ENCODE data around the gene C3AR1. TPM values are rescaled to one million over a fixed set of nuclear protein-coding genes. Genes with fewer than 3 reads are reported as not detected.
A peak's percentile ranks its signal among the peaks of the same experiment; 100 is the strongest.

Gene C3AR1
- polyA plus RNA-seq, 1 donor: 6.1 TPM

- Histone ChIP-seq H3K4me3 (ENCODE audit: low read length) (no peak overlapping the region), H3K9me3 (ENCODE audit: control insufficient read depth, low read depth, low read length) (no peaks in the 10 kb centered on the region), H3K4me1 (ENCODE audit: control insufficient read depth, insufficient read depth, low read length) (no peaks in the 10 kb centered on the region), H3K27me3 (ENCODE audit: control insufficient read depth, insufficient read depth, low read length) (no peaks in the 10 kb centered on the region), H3K27ac (ENCODE audit: low read length) (no peak overlapping the region), H3K36me3 (ENCODE audit: control insufficient read depth, insufficient read depth, low read length) (peaks cover 77% of the 10 kb centered on the region)
- 81% methylated on average over 2 of the region's 8 CpGs for WGBS (ENCODE audit: insufficient coverage, low lambda C conversion rate)
- peak; percentile 44 to 45 for DNase-seq
Measured at GRCh38 chr12:8045952-8046944, 19.9 kb downstream of the C3AR1 start.

- no peak overlapping the region for H3K27ac ChIP-seq (ENCODE audit: low read length)
- no peak overlapping the region for H3K4me3 ChIP-seq (ENCODE audit: low read length)
- no peaks in the 10 kb centered on the region for H3K9me3 ChIP-seq (ENCODE audit: control insufficient read depth, low read depth, low read length)
- no peak for DNase-seq
- H3K36me3 ChIP-seq (ENCODE audit: control insufficient read depth, insufficient read depth, low read length): peaks cover 53% of the 10 kb centered on the region
- peaks cover 2% of the 10 kb centered on the region for H3K4me1 ChIP-seq (ENCODE audit: control insufficient read depth, insufficient read depth, low read length)
- H3K27me3 ChIP-seq (ENCODE audit: control insufficient read depth, insufficient read depth, low read length): no peaks in the 10 kb centered on the region
- WGBS (ENCODE audit: insufficient coverage, low lambda C conversion rate): no CpG with 5 or more reads among the region's 1 CpG
Measured at GRCh38 chr12:8040791-8041190, 25.4 kb downstream of the C3AR1 start.

DNA sequence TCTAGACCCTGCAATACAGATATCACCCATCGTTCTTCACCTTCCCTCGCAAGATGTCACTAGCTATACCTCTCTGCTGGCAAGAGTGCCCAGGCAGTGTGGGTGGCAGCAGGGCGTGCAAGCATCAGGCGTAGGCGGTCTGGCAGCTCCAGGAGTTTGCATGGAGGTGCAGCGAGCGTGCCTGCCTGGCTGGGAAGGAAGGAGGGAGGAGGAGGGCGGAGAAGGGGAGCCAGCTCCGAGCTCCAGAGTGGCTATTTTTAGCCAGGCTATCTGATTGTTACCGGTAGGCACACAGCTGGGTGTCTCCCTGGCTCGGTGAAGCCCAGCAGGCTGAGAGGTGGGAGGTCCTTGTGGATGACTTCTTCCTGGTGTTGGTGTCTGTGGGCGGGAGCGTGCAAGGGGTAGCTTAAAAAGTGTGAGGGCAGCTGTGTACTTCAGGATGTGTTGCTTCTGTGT, 27.5 kb downstream of the C3AR1 start:
- DNase-seq: peak in 1 of 2 donors; percentile 48
- Histone ChIP-seq H3K27ac (ENCODE audit: low read length) (no peak overlapping the region), H3K4me3 (ENCODE audit: low read length) (no peak overlapping the region), H3K27me3 (ENCODE audit: control insufficient read depth, insufficient read depth, low read length) (no peaks in the 10 kb centered on the region), H3K4me1 (ENCODE audit: control insufficient read depth, insufficient read depth, low read length) (peaks cover 19% of the 10 kb centered on the region), H3K36me3 (ENCODE audit: control insufficient read depth, insufficient read depth, low read length) (peaks cover 39% of the 10 kb centered on the region), H3K9me3 (ENCODE audit: control insufficient read depth, low read depth, low read length) (no peaks in the 10 kb centered on the region)
- no CpG with 5 or more reads among the region's 13 CpGs for WGBS (ENCODE audit: insufficient coverage, low lambda C conversion rate)

- H3K9me3 ChIP-seq (ENCODE audit: control insufficient read depth, low read depth, low read length): no peaks in the 10 kb centered on the region
- peaks cover 34% of the 10 kb centered on the region for H3K36me3 ChIP-seq (ENCODE audit: control insufficient read depth, insufficient read depth, low read length)
- peaks cover 23% of the 10 kb centered on the region for H3K4me1 ChIP-seq (ENCODE audit: control insufficient read depth, insufficient read depth, low read length)
- no peak overlapping the region for H3K4me3 ChIP-seq (ENCODE audit: low read length)
- DNase-seq: no peak
- WGBS (ENCODE audit: insufficient coverage, low lambda C conversion rate): no CpG with 5 or more reads among the region's 6 CpGs
- no peaks in the 10 kb centered on the region for H3K27me3 ChIP-seq (ENCODE audit: control insufficient read depth, insufficient read depth, low read length)
- no peak overlapping the region for H3K27ac ChIP-seq (ENCODE audit: low read length)
Measured at GRCh38 chr12:8037947-8038346, 28.2 kb downstream of the C3AR1 start.

DNA sequence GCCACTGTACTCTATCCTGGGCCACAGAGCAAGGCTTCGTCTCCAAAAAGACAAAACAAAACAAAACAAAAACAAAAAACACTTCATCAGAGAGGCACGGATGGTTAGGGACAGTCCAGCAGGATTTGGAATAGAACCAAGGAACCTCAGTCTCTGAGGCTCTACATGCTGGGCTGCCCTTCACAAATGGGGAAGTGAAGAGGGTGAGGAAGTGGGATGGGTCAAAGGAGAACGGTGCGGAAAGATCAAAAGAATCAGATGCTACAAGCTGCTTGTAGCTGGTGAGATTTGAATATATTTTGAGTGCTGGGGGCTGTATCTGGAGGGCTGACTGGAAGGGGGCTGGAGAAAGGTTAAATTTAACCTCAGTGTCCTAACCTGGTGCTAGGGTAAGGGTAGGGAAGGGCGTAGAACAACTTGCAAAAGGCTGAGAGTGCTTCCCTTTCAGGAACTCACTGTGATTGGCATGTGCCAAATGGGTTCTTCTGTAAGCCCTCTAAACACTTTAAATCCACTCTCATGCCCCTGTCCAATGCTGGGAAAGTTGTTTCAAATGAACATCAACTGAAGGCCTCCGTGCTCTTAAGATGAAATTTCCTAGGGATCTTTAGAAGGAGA, 29.0 kb downstream of the C3AR1 start:
- no peak overlapping the region for H3K27ac ChIP-seq (ENCODE audit: low read length)
- no peak overlapping the region for H3K4me3 ChIP-seq (ENCODE audit: low read length)
- DNase-seq: no peak

DNA sequence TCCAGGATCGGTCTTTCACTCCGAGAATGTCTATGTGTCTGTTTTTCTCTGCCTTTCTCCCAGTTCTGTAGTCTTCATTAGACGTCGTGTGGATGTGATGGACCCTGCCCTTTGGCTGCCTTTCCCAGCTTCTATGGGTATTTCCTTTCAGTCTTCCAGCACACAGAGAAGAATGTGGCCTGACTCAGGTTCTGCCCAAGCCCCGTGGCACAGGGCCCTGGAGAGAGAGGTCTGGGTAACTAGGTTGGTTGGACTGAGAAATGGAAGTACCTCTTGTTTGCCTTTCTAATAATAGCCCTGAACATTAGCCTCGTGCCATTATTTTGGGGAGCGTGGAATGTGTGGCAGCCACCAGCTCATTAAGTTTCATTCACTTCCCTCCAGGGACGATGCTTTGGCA, 29.8 kb downstream of the C3AR1 start:
- Histone ChIP-seq H3K9me3 (ENCODE audit: control insufficient read depth, low read depth, low read length) (no peaks in the 10 kb centered on the region), H3K27me3 (ENCODE audit: control insufficient read depth, insufficient read depth, low read length) (no peaks in the 10 kb centered on the region), H3K27ac (ENCODE audit: low read length) (no peak overlapping the region), H3K4me1 (ENCODE audit: control insufficient read depth, insufficient read depth, low read length) (peaks cover 26% of the 10 kb centered on the region), H3K36me3 (ENCODE audit: control insufficient read depth, insufficient read depth, low read length) (peaks cover 20% of the 10 kb centered on the region), H3K4me3 (ENCODE audit: low read length) (no peak overlapping the region)
- DNase-seq: no peak
- WGBS (ENCODE audit: insufficient coverage, low lambda C conversion rate): no CpG with 5 or more reads among the region's 8 CpGs

More for the DNA sequence above, 29.0 kb downstream of the C3AR1 start:
- Histone ChIP-seq H3K4me1 (ENCODE audit: control insufficient read depth, insufficient read depth, low read length) (peaks cover 23% of the 10 kb centered on the region), H3K36me3 (ENCODE audit: control insufficient read depth, insufficient read depth, low read length) (peaks cover 28% of the 10 kb centered on the region), H3K9me3 (ENCODE audit: control insufficient read depth, low read depth, low read length) (no peaks in the 10 kb centered on the region), H3K27me3 (ENCODE audit: control insufficient read depth, insufficient read depth, low read length) (no peaks in the 10 kb centered on the region)
- WGBS (ENCODE audit: insufficient coverage, low lambda C conversion rate): 80% methylated on average over 1 of the region's 6 CpGs

GRCh38 chr12:8035440-8036010, 30.6 kb downstream of the C3AR1 start:
- no peaks in the 10 kb centered on the region for H3K27me3 ChIP-seq (ENCODE audit: control insufficient read depth, insufficient read depth, low read length)
- H3K4me1 ChIP-seq (ENCODE audit: control insufficient read depth, insufficient read depth, low read length): peaks cover 26% of the 10 kb centered on the region
- no peak overlapping the region for H3K4me3 ChIP-seq (ENCODE audit: low read length)
- H3K27ac ChIP-seq (ENCODE audit: low read length): no peak overlapping the region
- H3K9me3 ChIP-seq (ENCODE audit: control insufficient read depth, low read depth, low read length): no peaks in the 10 kb centered on the region
- no peak for DNase-seq
- H3K36me3 ChIP-seq (ENCODE audit: control insufficient read depth, insufficient read depth, low read length): peaks cover 16% of the 10 kb centered on the region
- 0% methylated on average over 1 of the region's 5 CpGs for WGBS (ENCODE audit: insufficient coverage, low lambda C conversion rate)

DNA sequence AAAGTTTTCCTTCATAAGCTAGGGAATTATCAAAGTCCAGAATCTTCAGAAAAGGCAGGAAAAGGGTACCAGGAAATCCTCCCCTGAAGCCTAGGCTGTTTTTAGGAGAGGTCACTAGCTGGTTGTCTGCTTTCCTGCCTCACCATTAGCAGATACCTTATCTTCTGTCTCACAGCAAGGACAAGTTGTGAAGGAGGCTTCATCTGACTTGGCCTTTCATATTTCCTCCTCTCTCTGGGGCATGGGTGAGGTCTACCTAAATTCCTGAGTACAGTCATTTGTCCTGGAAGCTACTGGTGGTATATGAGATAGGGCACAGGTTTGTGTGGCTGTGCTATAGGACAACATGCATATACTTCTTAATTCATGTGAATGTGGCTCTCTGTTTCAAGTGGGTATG, 31.4 kb downstream of the C3AR1 start:
- no peak overlapping the region for H3K4me3 ChIP-seq (ENCODE audit: low read length)
- peaks cover 26% of the 10 kb centered on the region for H3K4me1 ChIP-seq (ENCODE audit: control insufficient read depth, insufficient read depth, low read length)
- no peak for DNase-seq
- no peaks in the 10 kb centered on the region for H3K27me3 ChIP-seq (ENCODE audit: control insufficient read depth, insufficient read depth, low read length)
- no peak overlapping the region for H3K27ac ChIP-seq (ENCODE audit: low read length)
- peaks cover 10% of the 10 kb centered on the region for H3K36me3 ChIP-seq (ENCODE audit: control insufficient read depth, insufficient read depth, low read length)
- H3K9me3 ChIP-seq (ENCODE audit: control insufficient read depth, low read depth, low read length): no peaks in the 10 kb centered on the region

DNA sequence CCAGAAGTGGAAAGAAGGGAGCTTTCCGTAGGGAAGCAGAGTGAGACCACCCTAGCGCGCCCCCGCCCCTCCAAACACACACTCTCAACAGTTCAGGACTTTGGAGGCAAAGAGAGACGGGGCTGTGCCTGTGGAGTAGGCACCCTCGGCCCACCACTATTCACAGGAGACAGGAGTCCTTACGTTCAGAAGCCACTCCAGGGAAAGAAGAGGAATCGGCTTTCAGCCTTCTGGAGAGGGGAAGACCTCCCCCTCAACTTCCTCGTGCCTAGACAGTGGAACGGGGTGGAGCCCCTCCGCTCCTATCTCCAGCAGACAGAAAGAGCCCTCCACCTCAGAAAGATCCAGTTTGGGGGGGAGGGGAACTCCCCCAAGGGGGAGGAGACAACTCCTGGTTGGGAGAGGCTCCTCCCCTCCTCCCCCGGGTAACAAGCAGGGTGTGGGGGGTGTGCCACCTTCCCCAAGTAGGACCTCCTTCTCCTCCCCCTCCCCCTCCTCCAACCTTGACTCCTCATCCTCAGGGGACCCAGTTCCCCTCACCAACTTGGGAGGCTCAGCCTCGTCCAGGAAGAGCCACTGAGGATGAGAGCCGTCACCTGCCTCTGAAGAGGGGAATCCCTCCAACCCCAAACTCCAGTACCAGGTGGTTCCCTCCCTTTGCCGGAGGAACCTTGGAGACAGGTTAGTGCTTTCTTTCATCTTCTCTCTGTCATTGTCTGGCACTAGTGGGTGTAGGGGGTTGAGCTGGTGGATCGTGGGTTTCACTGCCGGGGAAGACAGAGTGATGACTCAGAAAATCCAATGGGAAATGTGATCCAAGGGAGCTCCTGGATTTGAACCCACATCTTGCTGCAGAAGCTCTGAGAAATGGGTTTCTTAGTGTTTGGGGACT, 32.8 kb downstream of the C3AR1 start:
- H3K27me3 ChIP-seq (ENCODE audit: control insufficient read depth, insufficient read depth, low read length): no peaks in the 10 kb centered on the region
- no CpG with 5 or more reads among the region's 17 CpGs for WGBS (ENCODE audit: insufficient coverage, low lambda C conversion rate)
- peak overlapping the region; percentile 82 for H3K27ac ChIP-seq (ENCODE audit: low read length)
- peak; percentile 27 to 62 for DNase-seq
- H3K4me3 ChIP-seq (ENCODE audit: low read length): peak overlapping the region; percentile 94
- H3K9me3 ChIP-seq (ENCODE audit: control insufficient read depth, low read depth, low read length): no peaks in the 10 kb centered on the region
- peaks cover 26% of the 10 kb centered on the region for H3K4me1 ChIP-seq (ENCODE audit: control insufficient read depth, insufficient read depth, low read length)
- peaks cover 8% of the 10 kb centered on the region for H3K36me3 ChIP-seq (ENCODE audit: control insufficient read depth, insufficient read depth, low read length)
